OCI-LY1 (cell line): ENCODE measurements around the gene NFX1.

Experiments used
- H2AFZ ChIP-seq: fragments of 200-600 bp; sonication (generic), shearing (Covaris generic); 2 replicates; pipeline ENCODE4 v1.6.0; 2014; ENCODE audit warnings: antibody characterized with exemption, mild to moderate bottlenecking, low read length
- H3F3A ChIP-seq: fragments of 200-600 bp; sonication (generic), shearing (Covaris generic); 2 replicates; pipeline ENCODE4 v1.6.0; 2014; ENCODE audit warnings: mild to moderate bottlenecking, antibody characterized with exemption, low read length, moderate library complexity; ENCODE audit not compliant: insufficient read depth
- H3K27ac ChIP-seq: fragments of 200-600 bp; sonication (generic); 2 replicates; pipeline ENCODE4 v1.5.1; 2014; ENCODE audit warnings: low read length, mixed run types, mild to moderate bottlenecking, low read depth; ENCODE audit not compliant: poor library complexity, severe bottlenecking
- H3K27me3 ChIP-seq: fragments of 200-600 bp; sonication (generic); 2 replicates; pipeline ENCODE4 v1.6.0; 2014; ENCODE audit warnings: antibody characterized with exemption, mild to moderate bottlenecking, low read length, moderate library complexity; ENCODE audit not compliant: insufficient read depth
- H3K36me3 ChIP-seq: fragments of 200-600 bp; sonication (generic); 2 replicates; pipeline ENCODE4 v1.6.1; 2014; ENCODE audit warnings: mild to moderate bottlenecking, antibody characterized with exemption, low read length, moderate library complexity, mixed read lengths; ENCODE audit not compliant: insufficient read depth
- H3K4me1 ChIP-seq: fragments of 200-600 bp; sonication (generic); 2 replicates; pipeline ENCODE4 v1.5.1; 2014; ENCODE audit warnings: mild to moderate bottlenecking, low read length, moderate library complexity; ENCODE audit not compliant: insufficient read depth, severe bottlenecking
- H3K4me2 ChIP-seq: fragments of 200-600 bp; sonication (generic), shearing (Covaris generic); 2 replicates; pipeline ENCODE4 v1.6.1; 2014; ENCODE audit warnings: low read length
- H3K4me3 ChIP-seq: fragments of 200-600 bp; sonication (generic); 2 replicates; pipeline ENCODE4 v1.5.1; 2014; ENCODE audit warnings: low read length, low read depth, mild to moderate bottlenecking, mixed read lengths; ENCODE audit not compliant: poor library complexity, severe bottlenecking
- H3K79me2 ChIP-seq: fragments of 200-600 bp; shearing (Covaris generic); 2 replicates; pipeline ENCODE4 v1.6.1; 2016; ENCODE audit warnings: mixed run types, low read length, mixed read lengths; ENCODE audit not compliant: insufficient read depth
- H3K9ac ChIP-seq: fragments of 200-600 bp; sonication (generic), shearing (Covaris generic); 2 replicates; pipeline ENCODE4 v1.6.1; 2014; ENCODE audit warnings: mild to moderate bottlenecking, low read length, mixed read lengths
- H3K9me2 ChIP-seq: fragments of 200-600 bp; sonication (generic), shearing (Covaris generic); 2 replicates; pipeline ENCODE4 v1.6.1; 2014; ENCODE audit warnings: low read depth, mild to moderate bottlenecking, low read length, mixed read lengths
- H3K9me3 ChIP-seq: fragments of 200-600 bp; shearing (Covaris generic); 2 replicates; pipeline ENCODE4 v1.6.1; 2014; ENCODE audit warnings: low read length, mixed read lengths
- H4K20me1 ChIP-seq: fragments of 200-600 bp; sonication (generic), shearing (Covaris generic); 2 replicates; pipeline ENCODE4 v1.6.0; 2016; ENCODE audit warnings: mild to moderate bottlenecking, low read length; ENCODE audit not compliant: insufficient read depth
- EZH2 ChIP-seq: fragments of 200-600 bp; sonication (generic), shearing (Covaris generic); IDR thresholded peaks from 2 replicates; pipeline ENCODE4 v1.8.0; 2017; ENCODE audit warnings: borderline replicate concordance, mixed run types, mild to moderate bottlenecking, antibody characterized with exemption, low read length, moderate library complexity, mixed read lengths
- TF ChIP-seq, protein P1 (sequence below): fragments of 200-600 bp; sonication (generic), shearing (Covaris generic); IDR thresholded peaks from 2 replicates; pipeline ENCODE4 v1.5.1; 2017; ENCODE audit warnings: mild to moderate bottlenecking, antibody characterized with exemption, low read length, moderate library complexity, mixed read lengths

NFX1 gene

DNA sequence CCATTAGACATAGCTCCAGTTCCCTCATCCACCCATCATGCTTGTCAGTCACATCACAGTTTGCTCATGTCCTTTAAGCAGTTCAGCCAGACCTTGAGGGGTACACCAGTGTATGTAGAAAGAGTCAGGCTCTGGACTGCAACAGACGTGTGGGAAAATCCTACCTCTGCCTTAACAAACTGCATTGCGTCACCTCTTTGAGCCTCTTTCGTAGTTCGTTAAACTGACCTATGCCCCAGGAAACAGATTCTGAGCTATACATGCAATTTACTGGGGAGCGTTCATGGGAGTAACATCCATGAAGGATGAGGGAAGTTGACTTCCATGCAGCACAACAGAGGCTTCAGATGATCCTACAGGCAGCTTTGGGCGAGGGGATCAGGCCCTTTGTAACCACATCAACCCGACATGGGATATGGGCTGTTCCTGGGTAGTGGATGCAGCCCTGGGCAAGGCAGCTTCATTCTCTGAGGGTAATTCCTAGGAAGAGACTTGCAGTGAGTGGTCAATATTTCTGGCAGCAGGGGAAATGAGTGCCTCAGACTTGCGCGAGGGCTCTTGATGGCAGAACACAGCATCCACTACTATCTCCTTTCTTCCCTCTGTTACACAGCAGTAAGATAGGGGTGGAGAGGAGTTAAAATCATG is 46.1 kb upstream of the NFX1 start:
- no peak for TF ChIP-seq EZH2
- TF ChIP-seq, protein P1, sequence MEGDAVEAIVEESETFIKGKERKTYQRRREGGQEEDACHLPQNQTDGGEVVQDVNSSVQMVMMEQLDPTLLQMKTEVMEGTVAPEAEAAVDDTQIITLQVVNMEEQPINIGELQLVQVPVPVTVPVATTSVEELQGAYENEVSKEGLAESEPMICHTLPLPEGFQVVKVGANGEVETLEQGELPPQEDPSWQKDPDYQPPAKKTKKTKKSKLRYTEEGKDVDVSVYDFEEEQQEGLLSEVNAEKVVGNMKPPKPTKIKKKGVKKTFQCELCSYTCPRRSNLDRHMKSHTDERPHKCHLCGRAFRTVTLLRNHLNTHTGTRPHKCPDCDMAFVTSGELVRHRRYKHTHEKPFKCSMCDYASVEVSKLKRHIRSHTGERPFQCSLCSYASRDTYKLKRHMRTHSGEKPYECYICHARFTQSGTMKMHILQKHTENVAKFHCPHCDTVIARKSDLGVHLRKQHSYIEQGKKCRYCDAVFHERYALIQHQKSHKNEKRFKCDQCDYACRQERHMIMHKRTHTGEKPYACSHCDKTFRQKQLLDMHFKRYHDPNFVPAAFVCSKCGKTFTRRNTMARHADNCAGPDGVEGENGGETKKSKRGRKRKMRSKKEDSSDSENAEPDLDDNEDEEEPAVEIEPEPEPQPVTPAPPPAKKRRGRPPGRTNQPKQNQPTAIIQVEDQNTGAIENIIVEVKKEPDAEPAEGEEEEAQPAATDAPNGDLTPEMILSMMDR, result no peak
- Histone ChIP-seq H3F3A (no peaks in the 10 kb centered on the region), H3K36me3 (no peaks in the 10 kb centered on the region; the same call in 1 of the 2 replicates), H3K9me3 (no peaks in the 10 kb centered on the region), H3K4me3 (no peak overlapping the region), H3K9ac (no peak overlapping the region), H3K4me1 (peaks cover 4% of the 10 kb centered on the region), H3K27me3 (no peaks in the 10 kb centered on the region; the same call in 1 of the 2 replicates), H4K20me1 (no peaks in the 10 kb centered on the region), H3K4me2 (no peak overlapping the region), H3K9me2 (no peaks in the 10 kb centered on the region), H3K79me2 (no peaks in the 10 kb centered on the region), H3K27ac (no peak overlapping the region), H2AFZ (no peak overlapping the region)

DNA sequence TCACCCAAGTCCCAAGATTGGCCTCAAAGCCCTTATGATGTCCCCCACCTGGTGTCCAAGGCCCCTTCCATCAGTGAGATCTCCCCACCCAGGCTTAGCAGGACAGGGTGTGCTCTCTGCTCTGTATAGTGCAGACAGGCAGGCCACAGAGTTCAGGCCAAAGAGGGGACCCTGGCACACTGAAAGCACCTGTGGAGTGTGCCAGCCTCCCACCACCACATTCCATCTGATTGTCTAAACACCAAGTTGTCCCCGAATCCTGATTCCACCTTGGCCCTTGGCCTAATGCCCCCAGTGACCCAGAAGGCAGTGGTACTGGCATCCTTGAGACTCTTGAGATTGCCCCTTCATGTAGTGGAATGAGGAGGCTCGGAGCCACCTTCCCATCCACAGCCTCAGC is 45.0 kb upstream of the NFX1 start:
- H3K27me3 ChIP-seq, result no peaks in the 10 kb centered on the region; the same call in 1 of the 2 replicates
- peaks cover 7% of the 10 kb centered on the region; the same call in 1 of the 2 replicates for H3K36me3 ChIP-seq
- H3K79me2 ChIP-seq, result no peaks in the 10 kb centered on the region
- H3K27ac ChIP-seq, result no peak overlapping the region
- H3K9me2 ChIP-seq, result no peaks in the 10 kb centered on the region
- TF ChIP-seq EZH2, result no peak
- TF ChIP-seq, protein P1, result no peak
- no peaks in the 10 kb centered on the region for H4K20me1 ChIP-seq
- H3K4me3 ChIP-seq, result no peak overlapping the region
- H3K4me2 ChIP-seq, result no peak overlapping the region
- peaks cover 11% of the 10 kb centered on the region for H3K4me1 ChIP-seq
- no peaks in the 10 kb centered on the region for H3K9me3 ChIP-seq
- H3F3A ChIP-seq, result no peaks in the 10 kb centered on the region
- H3K9ac ChIP-seq, result no peak overlapping the region
- H2AFZ ChIP-seq, result no peak overlapping the region

DNA sequence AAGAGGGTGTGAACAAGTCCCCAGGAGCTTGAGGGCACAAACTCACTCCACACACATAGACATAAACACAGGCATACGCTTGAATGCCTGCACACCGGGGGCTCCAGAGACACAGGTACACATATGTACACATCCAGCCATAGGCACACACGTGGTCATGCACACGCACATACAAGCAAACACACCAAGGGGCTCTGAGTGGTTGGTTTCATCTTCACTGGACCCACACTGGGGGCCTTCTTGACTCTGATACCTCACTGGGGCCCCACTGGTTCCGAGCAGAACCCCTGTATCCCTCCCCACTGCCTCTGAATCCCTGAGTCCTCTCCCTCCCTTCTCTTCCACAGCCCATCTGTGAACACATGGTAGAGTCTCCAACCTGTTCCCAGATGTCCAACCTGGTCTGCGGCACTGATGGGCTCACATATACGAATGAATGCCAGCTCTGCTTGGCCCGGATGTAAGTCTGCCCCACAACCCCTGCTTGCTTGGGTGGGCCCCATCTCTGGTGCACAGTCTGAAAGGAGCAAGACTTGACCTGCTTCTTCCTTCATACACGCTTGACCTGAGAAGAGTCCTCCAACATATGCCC is 44.0 kb upstream of the NFX1 start:
- no peak overlapping the region for H2AFZ ChIP-seq
- H3K4me2 ChIP-seq, result no peak overlapping the region
- H3K9me2 ChIP-seq, result no peaks in the 10 kb centered on the region
- H3K27me3 ChIP-seq, result no peaks in the 10 kb centered on the region
- no peak overlapping the region for H3K4me3 ChIP-seq
- H3K4me1 ChIP-seq, result peaks cover 11% of the 10 kb centered on the region
- no peaks in the 10 kb centered on the region for H4K20me1 ChIP-seq
- peaks cover 14% of the 10 kb centered on the region; the same call in 1 of the 2 replicates for H3K36me3 ChIP-seq
- H3F3A ChIP-seq, result no peaks in the 10 kb centered on the region
- no peak overlapping the region for H3K27ac ChIP-seq
- H3K9ac ChIP-seq, result no peak overlapping the region
- no peaks in the 10 kb centered on the region for H3K79me2 ChIP-seq
- H3K9me3 ChIP-seq, result no peaks in the 10 kb centered on the region
- TF ChIP-seq EZH2, result no peak
- TF ChIP-seq, protein P1, result no peak
